ENCODE results near the gene KIFC3. TPM values are rescaled to one million over a fixed set of nuclear protein-coding genes. Genes with fewer than 3 reads are reported as not detected.
"Not testable (repeated sequence)": the region's sequence is repeated elsewhere in the genome, so short reads cannot be mapped to it uniquely, and the experiment has no call there.

The KIFC3 gene
- total RNA-seq, 2 experiments from 2014 or later: 0.54 to 0.89 TPM

GRCh38 chr16:57722210-57722499 lies 80.1 kb downstream of the KIFC3 start:
- DNase-seq (no peak), ATAC-seq (no peak)
- TF ChIP-seq CTCF (IDR thresholded peaks at IDR 0.05): no peak
- no peak overlapping the region for H3K4me3 Mint-ChIP-seq
- POLR2A ChIA-PET: no interaction called here
- H3K27ac Mint-ChIP-seq: no peak overlapping the region
- H3K27me3 Mint-ChIP-seq: no peaks in the 10 kb centered on the region
- H3K4me1 Mint-ChIP-seq (ENCODE audit: low read depth): peaks cover 2% of the 10 kb centered on the region
- no peaks in the 10 kb centered on the region for H3K9me3 Mint-ChIP-seq
- intact Hi-C loops (cut with micrococcal nuclease): loop anchor here (10.0 kb wide), 1 partner anchor 147 kb away; no protein-coding TSS in a partner anchor
- H3K36me3 Mint-ChIP-seq (ENCODE audit: low read depth): no peaks in the 10 kb centered on the region
- CTCF ChIA-PET: interaction anchor here (1.3 kb wide), 1 partner anchor 137 kb away, joined by 3 read pairs; no protein-coding TSS in a partner anchor

- DNase-seq (no peak), ATAC-seq (no peak)
- intact Hi-C loops (cut with micrococcal nuclease): loop anchor here (10.0 kb wide), 1 partner anchor 147 kb away; no protein-coding TSS in a partner anchor
- CTCF ChIA-PET: no interaction called here
- H3K9me3 Mint-ChIP-seq: no peaks in the 10 kb centered on the region
- POLR2A ChIA-PET: no interaction called here
- peaks cover 2% of the 10 kb centered on the region for H3K4me1 Mint-ChIP-seq (ENCODE audit: low read depth)
- H3K4me3 Mint-ChIP-seq: no peak overlapping the region
- TF ChIP-seq CTCF (IDR thresholded peaks at IDR 0.05): no peak
- no peaks in the 10 kb centered on the region for H3K27me3 Mint-ChIP-seq
- H3K36me3 Mint-ChIP-seq (ENCODE audit: low read depth): no peaks in the 10 kb centered on the region
- H3K27ac Mint-ChIP-seq: no peak overlapping the region
Measured at GRCh38 chr16:57721356-57722209, 80.7 kb downstream of the KIFC3 start.

GRCh38 chr16:57720142-57720575 lies 82.1 kb downstream of the KIFC3 start:
- H3K27me3 Mint-ChIP-seq: no peaks in the 10 kb centered on the region
- peak; percentile 94 for ATAC-seq
- intact Hi-C loops (cut with micrococcal nuclease): loop anchor here (10.0 kb wide), 1 partner anchor 145 kb away; no protein-coding TSS in a partner anchor
- peak; percentile 78 for DNase-seq
- H3K4me1 Mint-ChIP-seq (ENCODE audit: low read depth): peaks cover 2% of the 10 kb centered on the region
- H3K36me3 Mint-ChIP-seq (ENCODE audit: low read depth): no peaks in the 10 kb centered on the region
- ChIA-PET CTCF (interaction anchor here (1.0 to 1.2 kb wide), 3 partner anchors 71 to 144 kb away, joined by 3 to 7 read pairs (median 3); no protein-coding TSS in a partner anchor), POLR2A (no interaction called here)
- TF ChIP-seq CTCF (IDR thresholded peaks at IDR 0.05): peak; percentile 33
- no peak overlapping the region for H3K4me3 Mint-ChIP-seq
- H3K9me3 Mint-ChIP-seq: no peaks in the 10 kb centered on the region
- no peak overlapping the region for H3K27ac Mint-ChIP-seq

- no peaks in the 10 kb centered on the region for H3K9me3 Mint-ChIP-seq
- ATAC-seq (no peak), DNase-seq (no peak)
- intact Hi-C loops (cut with micrococcal nuclease): no loop called here
- no peak overlapping the region for H3K4me3 Mint-ChIP-seq
- H3K36me3 Mint-ChIP-seq (ENCODE audit: low read depth): no peaks in the 10 kb centered on the region
- ChIA-PET CTCF (interaction anchor here (1.3 to 4.2 kb wide), 2 partner anchors 138 to 295 kb away, joined by 3 to 23 read pairs; no protein-coding TSS in a partner anchor), POLR2A (no interaction called here)
- TF ChIP-seq CTCF (IDR thresholded peaks at IDR 0.05): no peak
- H3K27me3 Mint-ChIP-seq: peaks cover 1% of the 10 kb centered on the region
- H3K27ac Mint-ChIP-seq: no peak overlapping the region
- H3K4me1 Mint-ChIP-seq (ENCODE audit: low read depth): no peaks in the 10 kb centered on the region
Measured at GRCh38 chr16:57714047-57714446, 88.2 kb downstream of the KIFC3 start.

GRCh38 chr16:57713596-57713995 lies 88.7 kb downstream of the KIFC3 start:
- no peak for TF ChIP-seq CTCF (IDR thresholded peaks at IDR 0.05)
- DNase-seq: no peak
- no peak overlapping the region for H3K27ac Mint-ChIP-seq
- H3K27me3 Mint-ChIP-seq: peaks cover 1% of the 10 kb centered on the region
- H3K4me1 Mint-ChIP-seq (ENCODE audit: low read depth): no peaks in the 10 kb centered on the region
- no peak overlapping the region for H3K4me3 Mint-ChIP-seq
- H3K36me3 Mint-ChIP-seq (ENCODE audit: low read depth): no peaks in the 10 kb centered on the region
- ChIA-PET CTCF (interaction anchor here (1.3 to 4.2 kb wide), 2 partner anchors 137 to 294 kb away, joined by 3 to 23 read pairs; no protein-coding TSS in a partner anchor), POLR2A (no interaction called here)
- intact Hi-C loops (cut with micrococcal nuclease): no loop called here
- H3K9me3 Mint-ChIP-seq: no peaks in the 10 kb centered on the region
- ATAC-seq: no peak

GRCh38 chr16:57712569-57712968 lies 89.7 kb downstream of the KIFC3 start:
- CTCF ChIA-PET: interaction anchor here (4.2 kb wide), 1 partner anchor 136 kb away, joined by 23 read pairs; no protein-coding TSS in a partner anchor

More at GRCh38 chr16:57712569-57712968, 89.7 kb downstream of the KIFC3 start:
- H3K27ac Mint-ChIP-seq; H3K4me1 Mint-ChIP-seq (ENCODE audit: low read depth); H3K27me3 Mint-ChIP-seq; POLR2A ChIA-PET; H3K36me3 Mint-ChIP-seq (ENCODE audit: low read depth); DNase-seq; H3K4me3 Mint-ChIP-seq; intact Hi-C loops (cut with micrococcal nuclease); H3K9me3 Mint-ChIP-seq; ATAC-seq: not testable (repeated sequence)

Measured in activated CD8-positive, alpha-beta T cell treated with anti-CD3 and anti-CD28 coated beads for 36 hours (primary cell).